ENCODE data around the gene ST6GALNAC4.

The ST6GALNAC4 gene

GRCh38 chr9:127867356-127868277, 49.2 kb downstream of the ST6GALNAC4 start:
- no peak for TF ChIP-seq CTCF (conservative IDR thresholded peaks at IDR 0.05; ENCODE audit: low read depth)
- DNase-seq (ENCODE audit: low spot score) = no peak
- POLR2A ChIA-PET (ENCODE audit: low non-redundant PET) = no interaction called here
- H3K27ac ChIP-seq = peak overlapping the region; percentile 18
- CTCF ChIA-PET = interaction anchor here (0.6 to 0.9 kb wide), 2 partner anchors 15 to 82 kb away, joined by 3 to 4 read pairs; partner anchors contain the start of gene CDK9

- H3K27ac ChIP-seq = peak overlapping the region; percentile 18
- no peak for DNase-seq (ENCODE audit: low spot score)
- CTCF ChIA-PET = interaction anchor here (0.7 to 0.9 kb wide), 2 partner anchors 81 to 132 kb away, joined by 3 read pairs; partner anchors contain the start of genes CDK9 and TOR2A
- POLR2A ChIA-PET (ENCODE audit: low non-redundant PET) = no interaction called here
- no peak for TF ChIP-seq CTCF (conservative IDR thresholded peaks at IDR 0.05; ENCODE audit: low read depth)
Measured at GRCh38 chr9:127866535-127866934, 50.3 kb downstream of the ST6GALNAC4 start.

GRCh38 chr9:127865645-127866464, 51.0 kb downstream of the ST6GALNAC4 start:
- POLR2A ChIA-PET (ENCODE audit: low non-redundant PET) = no interaction called here
- CTCF ChIA-PET = interaction anchor here (0.5 to 0.9 kb wide), 3 partner anchors 55 to 60 kb away, joined by 3 read pairs; no protein-coding TSS in a partner anchor

GRCh38 chr9:127863191-127863621, 53.6 kb downstream of the ST6GALNAC4 start:
- H3K27ac ChIP-seq = no peak overlapping the region
- POLR2A ChIA-PET (ENCODE audit: low non-redundant PET) = no interaction called here
- CTCF ChIA-PET = no interaction called here

More at GRCh38 chr9:127865645-127866464, 51.0 kb downstream of the ST6GALNAC4 start:
- TF ChIP-seq CTCF (conservative IDR thresholded peaks at IDR 0.05; ENCODE audit: low read depth) = no peak
- DNase-seq (ENCODE audit: low spot score) = no peak
- H3K27ac ChIP-seq = peak overlapping the region; percentile 18

GRCh38 chr9:127862075-127863011, 54.5 kb downstream of the ST6GALNAC4 start:
- ChIA-PET CTCF (interaction anchor here (0.6 to 1.5 kb wide), 3 partner anchors 7 to 1933 kb away, joined by 3 to 5 read pairs (median 3); no protein-coding TSS in a partner anchor), POLR2A (ENCODE audit: low non-redundant PET) (no interaction called here)
- no peak for DNase-seq (ENCODE audit: low spot score)
- no peak overlapping the region for H3K27ac ChIP-seq
- TF ChIP-seq CTCF (conservative IDR thresholded peaks at IDR 0.05; ENCODE audit: low read depth) = no peak

More at GRCh38 chr9:127863191-127863621, 53.6 kb downstream of the ST6GALNAC4 start:
- TF ChIP-seq CTCF (conservative IDR thresholded peaks at IDR 0.05; ENCODE audit: low read depth) = no peak
- DNase-seq (ENCODE audit: low spot score) = no peak

Data from RWPE1 (cell line).